Neural progenitor cell (in vitro differentiated cells): ENCODE data around the gene NAPB. TPM values are rescaled to one million over a fixed set of nuclear protein-coding genes. Genes with fewer than 3 reads are reported as not detected.

Experiments
- DNase-seq: peaks from one replicate; pipeline ENCODE4 v3.0.0-alpha.2; 2016; ENCODE audit warnings: low spot score
- H2AFZ ChIP-seq: fragments of 200-600 bp; sonication (generic); replicated peaks from 2 replicates; pipeline ENCODE4 v1.6.1; 2016; ENCODE audit warnings: antibody characterized with exemption
- H3F3A ChIP-seq: fragments of 200-600 bp; sonication (generic); 2 replicates; pipeline ENCODE4 v1.6.1; 2016; ENCODE audit warnings: antibody characterized with exemption, low read depth
- H3K27ac ChIP-seq: fragments of 200-600 bp; sonication (generic); 2 replicates; pipeline ENCODE4 v1.5.1; 2016; ENCODE audit warnings: mild to moderate bottlenecking
- H3K27me3 ChIP-seq: fragments of 200-600 bp; sonication (generic); 2 replicates; pipeline ENCODE4 v1.6.1; 2016; ENCODE audit warnings: mild to moderate bottlenecking, moderate library complexity
- H3K36me3 ChIP-seq: fragments of 200-600 bp; sonication (generic); 2 replicates; pipeline ENCODE4 v1.5.1; 2016
- H3K4me1 ChIP-seq: fragments of 200-600 bp; sonication (generic); 2 replicates; pipeline ENCODE4 v1.6.1; 2016; ENCODE audit warnings: mixed run types
- H3K4me2 ChIP-seq: fragments of 200-600 bp; sonication (generic); 2 replicates; pipeline ENCODE4 v1.6.1; 2016
- H3K4me3 ChIP-seq: fragments of 200-600 bp; sonication (generic); 2 replicates; pipeline ENCODE4 v1.5.1; 2016
- H3K79me2 ChIP-seq: fragments of 200-600 bp; sonication (generic); 2 replicates; pipeline ENCODE4 v1.6.1; 2016; ENCODE audit warnings: low read depth
- H3K9ac ChIP-seq: fragments of 200-600 bp; sonication (generic); 2 replicates; pipeline ENCODE4 v1.6.1; 2016
- H3K9me3 ChIP-seq: fragments of 200-600 bp; sonication (generic); 2 replicates; pipeline ENCODE4 v1.5.1; 2016; ENCODE audit warnings: low read depth
- H4K20me1 ChIP-seq: fragments of 200-600 bp; sonication (generic); 2 replicates; pipeline ENCODE4 v1.6.1; 2016; ENCODE audit warnings: low read depth
- H3K27ac Mint-ChIP-seq: 3 replicates; pipeline ENCODE4 v1.8.0; 2021; ENCODE audit warnings: mixed read lengths
- H3K27me3 Mint-ChIP-seq: 2 replicates; pipeline ENCODE4 v1.8.0; 2022; ENCODE audit warnings: low read depth, mild to moderate bottlenecking, inconsistent platforms, moderate library complexity, mixed read lengths; ENCODE audit not compliant: insufficient read depth
- H3K36me3 Mint-ChIP-seq: 3 replicates; pipeline ENCODE4 v1.8.0; 2021; ENCODE audit warnings: mixed read lengths
- H3K4me1 Mint-ChIP-seq: 3 replicates; pipeline ENCODE4 v1.8.0; 2021; ENCODE audit warnings: mixed read lengths
- H3K4me3 Mint-ChIP-seq: 3 replicates; pipeline ENCODE4 v1.8.0; 2021; ENCODE audit warnings: mild to moderate bottlenecking, moderate library complexity, mixed read lengths
- H3K9me3 Mint-ChIP-seq: 3 replicates; pipeline ENCODE4 v1.8.0; 2020; ENCODE audit warnings: mixed read lengths
- CTCF ChIP-seq: fragments of 200-600 bp; sonication (generic); IDR thresholded peaks from 2 replicates; pipeline ENCODE4 v1.5.1; 2017; ENCODE audit warnings: antibody characterized with exemption, mild to moderate bottlenecking
- EZH2 ChIP-seq: fragments of 200-600 bp; sonication (generic); IDR thresholded peaks from 2 replicates; pipeline ENCODE4 v1.6.1; 2017; ENCODE audit warnings: antibody characterized with exemption, mild to moderate bottlenecking, moderate library complexity
- EZH2phosphoT487 ChIP-seq: fragments of 200-600 bp; sonication (generic); IDR thresholded peaks from 2 replicates; pipeline ENCODE4 v1.6.1; 2017; ENCODE audit warnings: antibody characterized with exemption
- total RNA-seq: library from RNA; depleted of rRNA; stranded (reverse); fragments of >200 nt; gene quantifications from 2 replicates; pipeline ENCODE4 v1.2.3, GENCODE V29; 2015; ENCODE audit warnings: low replicate concordance

Gene NAPB
- total RNA-seq, 1 donor from 2014 or later, result 23.8 TPM

DNA sequence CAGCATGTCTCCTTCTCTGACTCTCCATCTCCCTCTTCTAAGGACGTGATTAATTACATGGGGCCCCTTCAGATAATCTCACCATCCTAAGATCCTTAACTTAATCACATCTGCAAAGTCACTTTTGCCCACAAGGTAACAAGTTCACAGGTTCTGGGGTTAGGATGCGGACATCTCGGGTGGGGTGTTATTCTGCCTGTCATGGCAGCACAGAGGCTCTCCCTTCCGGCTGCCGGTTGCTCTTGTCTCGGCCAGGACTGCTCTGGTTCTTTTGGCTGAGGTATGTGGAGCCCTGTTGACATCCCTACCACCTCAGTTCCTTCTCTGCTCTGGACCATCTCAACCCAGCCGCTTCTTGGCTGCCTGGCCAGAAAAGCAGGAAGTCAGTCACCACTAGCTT is 35.6 kb upstream of the NAPB start:
- H3K4me2 ChIP-seq, result no peak overlapping the region
- H3K36me3 ChIP-seq, result no peaks in the 10 kb centered on the region
- no peak for DNase-seq
- H3K79me2 ChIP-seq, result no peaks in the 10 kb centered on the region
- H3K4me1 Mint-ChIP-seq, result peaks cover 18% of the 10 kb centered on the region
- no peaks in the 10 kb centered on the region for H3F3A ChIP-seq
- no peaks in the 10 kb centered on the region for H3K27me3 ChIP-seq
- H3K27me3 Mint-ChIP-seq, result peaks cover 6% of the 10 kb centered on the region
- peaks cover 8% of the 10 kb centered on the region for H3K9me3 Mint-ChIP-seq
- no peak overlapping the region for H3K27ac ChIP-seq
- no peak overlapping the region for H2AFZ ChIP-seq
- H3K4me3 ChIP-seq, result no peak overlapping the region
- no peak overlapping the region for H3K4me3 Mint-ChIP-seq
- H3K36me3 Mint-ChIP-seq, result no peaks in the 10 kb centered on the region
- no peak overlapping the region for H3K27ac Mint-ChIP-seq
- no peak overlapping the region for H3K9ac ChIP-seq
- H3K9me3 ChIP-seq, result no peaks in the 10 kb centered on the region
- H4K20me1 ChIP-seq, result no peaks in the 10 kb centered on the region
- H3K4me1 ChIP-seq, result peaks cover 10% of the 10 kb centered on the region
- TF ChIP-seq EZH2phosphoT487, result no peak
- TF ChIP-seq EZH2, result no peak
- TF ChIP-seq CTCF, result no peak

- TF ChIP-seq EZH2 (no peak), EZH2phosphoT487 (no peak), CTCF (no peak)
- Histone ChIP-seq H4K20me1 (no peaks in the 10 kb centered on the region), H3F3A (no peaks in the 10 kb centered on the region), H3K4me1 (peaks cover 12% of the 10 kb centered on the region), H3K9me3 (no peaks in the 10 kb centered on the region), H3K36me3 (no peaks in the 10 kb centered on the region), H3K27me3 (no peaks in the 10 kb centered on the region), H3K9ac (no peak overlapping the region), H3K4me2 (no peak overlapping the region), H3K79me2 (no peaks in the 10 kb centered on the region), H2AFZ (no peak overlapping the region), H3K27ac (no peak overlapping the region), H3K4me3 (no peak overlapping the region)
- Mint-ChIP-seq H3K9me3 (peaks cover 7% of the 10 kb centered on the region), H3K4me3 (no peak overlapping the region), H3K36me3 (no peaks in the 10 kb centered on the region), H3K27me3 (peaks cover 4% of the 10 kb centered on the region), H3K27ac (no peak overlapping the region), H3K4me1 (peaks cover 18% of the 10 kb centered on the region)
- DNase-seq, result no peak
Measured at GRCh38 chr20:23456409-23456808, 35.1 kb upstream of the NAPB start.

GRCh38 chr20:23455639-23456038 is 34.4 kb upstream of the NAPB start:
- H3F3A ChIP-seq, result no peaks in the 10 kb centered on the region
- no peaks in the 10 kb centered on the region for H4K20me1 ChIP-seq
- H3K9me3 Mint-ChIP-seq, result peaks cover 7% of the 10 kb centered on the region

More at GRCh38 chr20:23455639-23456038, 34.4 kb upstream of the NAPB start:
- peaks cover 6% of the 10 kb centered on the region for H3K27me3 Mint-ChIP-seq
- Histone ChIP-seq H3K9me3 (no peaks in the 10 kb centered on the region), H3K4me1 (peaks cover 13% of the 10 kb centered on the region), H3K4me2 (no peak overlapping the region), H3K27me3 (no peaks in the 10 kb centered on the region), H3K27ac (no peak overlapping the region), H3K36me3 (no peaks in the 10 kb centered on the region), H3K9ac (no peak overlapping the region), H2AFZ (no peak overlapping the region), H3K4me3 (no peak overlapping the region), H3K79me2 (no peaks in the 10 kb centered on the region)
- TF ChIP-seq CTCF (no peak), EZH2phosphoT487 (no peak), EZH2 (no peak)
- no peaks in the 10 kb centered on the region for H3K36me3 Mint-ChIP-seq
- H3K4me3 Mint-ChIP-seq, result no peak overlapping the region
- no peak for DNase-seq
- H3K27ac Mint-ChIP-seq, result peak overlapping the region; percentile 10
- H3K4me1 Mint-ChIP-seq, result peaks cover 16% of the 10 kb centered on the region
